Hypothalamus (tissue), 51 donors: ENCODE data around the gene AP1S1.
"Not testable (repeated sequence)": the region's sequence is repeated elsewhere in the genome, so short reads cannot be mapped to it uniquely, and the experiment has no call there.

Experiments used
- DNase-seq, 51 donors: peaks; one replicate each; lab custom pipeline; 2025; lab: John Stamatoyannopoulos, UW

AP1S1 gene

DNA sequence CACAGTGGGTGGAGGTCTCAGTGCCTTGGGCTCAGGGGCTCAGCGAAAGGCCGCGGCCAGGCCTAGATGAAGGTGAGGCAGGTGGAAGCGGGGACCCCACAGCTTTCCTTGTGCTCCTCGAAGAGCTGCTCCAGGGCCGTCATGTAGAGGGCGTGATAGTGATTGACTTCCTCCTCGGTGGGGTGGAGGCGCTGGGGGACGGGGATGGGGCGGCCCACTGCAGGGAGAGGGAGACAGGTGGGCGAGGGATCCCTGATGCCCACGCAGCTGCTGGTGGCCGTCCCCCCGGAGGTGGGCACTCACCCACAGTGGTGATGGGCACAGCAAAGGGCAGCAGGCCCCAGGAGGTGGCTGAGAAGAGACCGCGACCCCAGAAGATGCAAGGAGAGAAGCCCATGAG is 41.6 kb downstream of the AP1S1 start:
- no peak for DNase-seq

DNA sequence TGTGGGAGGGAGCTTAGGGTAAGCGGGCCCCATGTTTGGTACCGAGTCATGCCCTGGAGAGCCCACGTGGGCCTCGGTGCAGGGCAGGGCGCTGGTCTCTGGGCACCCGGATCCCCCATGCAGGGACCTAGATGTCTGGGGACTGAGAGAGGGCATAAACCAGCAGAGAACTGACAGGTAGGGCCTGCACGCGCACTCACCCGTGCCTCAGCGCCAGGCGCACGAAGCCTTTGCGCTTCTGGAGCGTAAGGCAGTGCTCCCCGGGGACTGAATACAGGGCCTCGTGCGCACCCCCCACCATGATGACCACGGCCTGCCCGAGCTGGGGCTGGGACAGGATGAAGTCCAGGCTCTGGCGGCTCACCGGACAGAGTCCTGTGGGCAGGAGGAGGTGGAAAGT is 43.7 kb downstream of the AP1S1 start:
- DNase-seq, result no peak

DNA sequence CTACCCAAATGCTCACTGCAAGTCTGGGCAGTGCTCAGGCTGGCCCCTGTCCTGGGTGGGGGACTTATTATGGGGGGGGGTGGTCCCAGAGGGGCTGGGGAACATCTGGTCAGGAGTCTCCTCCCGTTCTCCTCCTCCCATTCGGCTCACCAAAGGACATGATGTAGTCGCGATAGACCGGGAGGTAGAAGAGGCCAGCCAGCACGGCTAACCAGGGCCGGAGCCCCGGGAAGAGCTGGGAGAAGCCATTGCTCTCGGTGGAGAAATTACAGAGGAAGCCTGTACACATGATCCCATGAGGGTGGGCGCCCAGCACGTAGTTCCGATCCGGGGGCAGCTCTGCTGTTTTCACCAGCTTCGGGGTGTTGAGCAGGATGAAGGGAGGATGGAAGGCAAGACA is 44.2 kb downstream of the AP1S1 start:
- DNase-seq, result no peak

DNA sequence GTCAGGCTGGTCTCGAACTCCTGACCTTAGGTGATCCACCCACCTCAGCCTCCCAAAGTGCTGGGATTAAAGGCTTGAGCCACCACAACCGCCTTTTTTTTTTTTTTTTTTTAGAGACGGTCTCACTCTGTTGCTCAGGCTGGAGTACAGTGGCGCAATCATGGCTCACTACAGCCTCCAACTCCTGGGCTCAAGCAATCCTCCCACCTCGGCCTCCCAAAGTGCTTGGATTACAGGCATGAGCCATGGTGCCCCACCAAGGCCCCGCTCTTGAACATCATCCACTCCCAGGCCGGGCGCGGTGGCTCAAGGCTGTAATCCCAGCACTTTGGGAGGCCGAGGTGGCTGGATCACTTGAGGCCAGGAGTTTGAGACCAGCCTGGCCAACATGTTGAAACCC is 45.2 kb downstream of the AP1S1 start:
- not testable (repeated sequence) for DNase-seq

DNA sequence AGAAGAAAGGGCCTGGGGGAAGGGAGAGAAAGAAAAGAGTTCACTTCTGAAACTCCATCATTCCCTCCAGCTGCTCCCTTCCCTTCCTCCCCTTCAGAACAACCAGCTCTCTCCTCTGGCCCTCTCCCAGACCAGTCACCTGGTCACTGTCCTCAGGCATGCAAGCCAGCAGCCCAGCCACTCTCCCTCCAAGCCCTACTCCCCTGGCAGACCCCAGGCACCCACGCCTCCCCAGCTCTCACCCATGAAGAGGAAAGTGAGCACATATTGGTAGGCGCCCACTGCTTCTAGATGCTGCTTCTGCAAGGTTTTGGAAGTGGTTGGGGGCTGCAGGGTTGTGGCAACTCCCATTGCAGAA is 46.2 kb downstream of the AP1S1 start:
- no peak for DNase-seq

DNA sequence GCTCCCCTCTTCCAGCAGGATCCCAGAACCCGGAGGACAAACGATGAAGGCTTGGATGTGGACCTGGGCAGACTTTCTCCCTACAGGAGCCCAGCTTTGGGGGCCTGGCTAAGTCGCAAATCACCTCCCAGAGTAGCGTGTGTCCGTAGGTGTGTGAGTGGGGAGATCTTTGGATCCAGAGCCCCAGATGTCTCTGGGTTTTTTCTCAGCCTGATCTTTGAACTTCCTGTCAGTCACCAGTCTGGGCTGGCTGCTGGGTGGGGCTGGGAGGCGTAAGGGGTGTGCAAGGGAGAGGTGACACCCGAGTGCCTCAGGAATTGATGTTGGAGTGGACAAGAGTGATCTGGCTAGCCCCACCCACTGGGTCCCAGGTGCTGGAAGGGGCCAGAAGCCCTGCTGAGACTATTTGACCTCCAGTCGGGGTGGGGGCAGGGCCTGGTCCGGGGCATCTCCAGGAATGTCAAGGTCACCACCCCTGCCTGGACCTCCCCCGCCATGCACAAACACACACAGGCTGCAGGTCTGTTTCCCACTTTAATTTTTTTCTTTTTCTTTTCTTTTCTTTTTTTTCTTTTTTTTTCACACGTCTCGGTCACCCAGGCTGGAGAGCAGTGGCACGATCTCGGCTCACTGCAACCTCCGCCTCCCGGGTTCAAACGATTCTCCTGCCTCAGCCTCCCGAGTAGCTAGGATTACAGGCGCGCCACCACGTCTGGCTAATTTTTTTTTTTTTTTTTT is 46.8 kb downstream of the AP1S1 start, which contains the start of gene MOGAT3:
TSS of gene MOGAT3 (minus strand) at position 175 of the 738 bp plus-strand sequence. CDS start 182 bp downstream, outside the sequence.
- no peak for DNase-seq

DNA sequence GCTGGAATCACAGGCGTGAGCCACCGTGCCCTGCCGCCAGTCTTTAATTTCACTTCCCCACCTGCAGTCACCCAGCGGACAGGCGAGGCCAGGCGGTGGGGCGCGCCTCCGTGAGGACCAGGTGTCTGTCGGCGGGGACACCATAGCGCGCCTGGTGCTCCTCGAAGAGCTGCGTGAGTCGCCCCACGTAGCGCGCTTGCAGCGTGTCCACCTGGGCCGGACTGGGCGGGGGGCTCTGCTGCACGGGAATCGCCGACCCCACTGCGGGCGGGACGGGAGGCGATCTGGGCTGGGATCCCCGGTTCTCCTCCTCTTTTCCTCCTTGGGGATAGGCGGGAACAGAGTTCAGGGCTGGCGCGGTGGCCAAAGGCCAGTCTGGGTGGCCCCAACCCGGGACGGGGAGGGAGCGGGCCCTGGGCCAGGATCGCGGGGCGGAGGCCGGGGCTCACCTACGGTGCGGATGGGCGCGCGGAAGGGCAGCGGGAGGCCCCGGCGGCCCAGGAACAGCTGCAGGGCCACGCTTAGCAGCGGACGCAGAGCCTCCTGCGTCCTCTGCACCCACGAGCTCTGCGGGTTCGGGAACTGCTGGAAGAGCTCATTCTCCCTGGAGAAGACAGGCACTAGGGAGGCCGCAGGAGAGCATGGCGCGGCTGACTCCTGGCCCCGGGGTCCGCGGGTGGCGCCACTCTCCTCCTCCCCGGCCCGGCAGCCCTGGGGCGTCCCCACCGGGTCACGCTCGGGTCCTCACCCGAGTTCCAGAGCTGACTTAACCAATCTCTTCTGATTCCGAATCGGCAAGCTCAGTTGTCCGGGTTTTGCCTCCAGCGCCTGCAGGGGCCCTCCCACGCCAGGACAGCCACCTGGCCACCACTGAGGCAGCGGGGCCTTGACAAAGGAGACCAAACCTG is 47.7 kb downstream of the AP1S1 start:
- no peak for DNase-seq

DNA sequence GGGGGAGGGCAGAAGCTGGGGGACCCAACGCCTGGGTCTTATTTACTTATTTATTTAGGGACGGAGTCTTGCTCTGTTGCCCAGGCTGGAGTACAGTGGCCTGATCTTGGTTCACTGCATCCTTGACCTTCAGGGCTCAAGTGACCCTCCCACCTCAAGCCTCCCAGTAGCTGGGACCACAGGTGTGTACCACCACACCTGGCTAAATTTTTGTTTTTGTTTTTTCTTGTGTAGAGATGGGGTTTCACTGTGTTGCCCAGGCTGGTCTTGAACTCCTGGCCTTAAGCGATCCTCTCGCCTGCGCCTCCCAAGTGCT is 48.3 kb downstream of the AP1S1 start:
- no peak for DNase-seq

DNA sequence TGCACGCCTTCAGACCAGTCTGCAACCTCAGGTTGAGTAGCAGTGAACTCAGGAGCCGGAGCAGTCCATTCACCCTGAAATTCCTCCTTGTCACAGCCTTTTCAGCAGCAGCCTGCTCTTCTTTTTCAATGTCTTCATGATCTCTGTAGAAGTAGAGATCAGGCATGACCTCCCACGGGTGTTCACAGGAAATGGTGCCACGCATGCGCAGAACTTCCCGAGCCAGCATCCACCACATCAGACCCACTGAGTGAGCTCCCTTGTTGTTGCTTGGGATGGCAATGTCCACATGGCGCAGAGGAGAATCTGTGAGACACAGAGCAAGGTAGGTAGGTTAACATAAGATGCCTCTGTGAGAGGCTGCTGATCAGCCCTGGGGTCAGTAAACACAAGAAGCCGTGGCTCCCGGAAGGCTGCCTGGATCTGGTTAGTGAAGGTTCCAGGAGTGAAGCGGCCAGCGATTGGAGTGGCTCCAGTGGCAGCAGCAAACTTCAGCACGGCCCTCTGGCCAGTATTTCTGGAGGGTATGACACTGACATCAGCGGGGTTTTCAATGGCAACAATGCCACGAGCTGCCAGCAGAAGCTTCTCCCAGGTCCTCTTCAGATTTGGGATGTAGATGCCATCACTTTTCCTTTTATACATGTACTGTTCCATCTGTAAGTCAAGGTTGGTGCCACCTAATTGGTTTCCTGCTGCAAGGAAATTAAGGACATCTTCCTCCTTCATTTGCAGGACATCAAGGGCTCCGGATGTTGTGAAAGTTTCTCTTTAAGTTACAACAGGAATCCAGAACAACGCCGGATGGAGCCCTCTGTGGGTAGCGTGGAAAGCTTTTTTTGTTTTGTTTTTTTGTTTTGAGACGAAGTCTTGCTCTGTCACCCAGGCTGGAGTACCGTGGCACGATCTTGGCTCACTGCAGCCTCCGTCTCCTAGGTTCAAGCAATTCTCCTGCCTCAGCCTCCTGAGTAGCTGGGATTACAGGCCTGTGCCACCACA is 49.8 kb downstream of the AP1S1 start:
- not testable (repeated sequence) for DNase-seq

DNA sequence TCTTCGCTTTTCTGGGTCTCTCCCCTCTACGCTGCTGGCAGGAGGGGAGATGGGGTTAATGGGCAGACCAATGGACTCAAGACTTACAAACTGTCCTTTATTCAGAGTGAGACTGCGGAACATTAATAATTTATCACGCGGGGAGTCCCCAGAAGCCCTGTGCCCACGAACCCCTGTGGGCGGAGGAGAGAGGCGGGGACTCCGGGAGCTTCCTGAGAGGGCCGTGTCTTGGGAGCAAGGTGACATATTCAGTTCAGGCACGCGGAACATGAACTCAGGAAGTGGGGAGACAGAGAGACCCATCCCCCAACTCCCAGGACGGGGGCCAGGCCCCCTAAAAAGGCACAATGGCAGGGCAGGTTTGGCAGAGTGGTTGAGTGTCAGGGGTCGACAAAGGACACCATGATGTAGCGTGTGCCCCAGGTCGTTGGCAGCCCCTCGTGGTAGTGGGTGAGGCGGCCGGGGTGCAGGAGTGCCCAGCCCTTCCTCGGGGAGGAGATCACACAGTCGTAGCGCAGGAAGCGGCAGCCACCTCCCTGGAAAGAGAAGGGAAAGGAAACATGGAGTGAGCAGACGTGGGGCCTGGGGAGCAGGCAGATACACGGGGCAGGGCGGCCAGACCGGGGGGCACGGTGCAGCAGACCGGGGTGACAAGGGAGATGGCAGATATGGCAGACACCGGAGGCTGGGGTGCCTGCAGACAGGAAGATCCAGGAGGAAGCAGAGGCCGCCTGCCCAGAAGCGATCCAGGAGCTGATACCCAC is 51.8 kb downstream of the AP1S1 start:
- no peak for DNase-seq

DNA sequence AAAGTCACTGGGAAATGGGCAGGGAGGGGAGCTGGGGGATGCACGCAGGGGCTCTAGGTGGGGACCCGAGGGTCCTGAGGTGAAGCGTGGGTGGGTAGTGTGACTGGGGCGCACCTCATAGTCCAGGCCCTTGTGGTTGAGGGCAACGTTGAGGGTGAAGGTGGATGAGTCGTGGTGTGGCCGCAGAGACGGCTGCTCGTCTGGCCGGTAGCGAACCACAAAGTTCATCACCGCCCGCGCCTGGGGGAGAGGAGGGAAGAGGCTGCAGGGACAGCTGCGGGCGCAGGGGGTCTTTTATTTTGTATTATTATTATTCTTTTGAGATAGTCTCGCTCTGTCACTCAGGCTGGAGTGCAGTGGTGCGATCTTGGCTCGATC is 52.4 kb downstream of the AP1S1 start:
- no peak for DNase-seq

DNA sequence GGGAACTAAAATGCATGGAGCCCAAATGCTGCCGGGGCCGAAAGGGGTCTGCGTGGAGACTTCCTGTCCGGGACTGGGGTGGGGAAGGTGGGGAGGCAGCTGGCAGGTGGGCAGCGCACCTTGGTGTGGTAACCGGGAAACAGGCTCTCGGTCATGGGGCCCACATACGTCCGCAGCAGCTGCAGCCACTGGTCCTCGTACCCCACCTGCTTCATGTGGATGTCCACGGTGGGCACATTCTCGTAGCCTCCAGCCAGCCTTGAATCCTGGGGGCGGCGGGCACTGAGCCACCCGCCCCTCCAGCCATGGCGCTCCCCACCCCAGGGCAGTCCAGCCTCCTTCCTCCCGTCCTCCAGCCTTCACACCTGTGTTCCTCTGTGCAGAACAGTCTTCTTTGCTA is 53.2 kb downstream of the AP1S1 start:
- no peak for DNase-seq

DNA sequence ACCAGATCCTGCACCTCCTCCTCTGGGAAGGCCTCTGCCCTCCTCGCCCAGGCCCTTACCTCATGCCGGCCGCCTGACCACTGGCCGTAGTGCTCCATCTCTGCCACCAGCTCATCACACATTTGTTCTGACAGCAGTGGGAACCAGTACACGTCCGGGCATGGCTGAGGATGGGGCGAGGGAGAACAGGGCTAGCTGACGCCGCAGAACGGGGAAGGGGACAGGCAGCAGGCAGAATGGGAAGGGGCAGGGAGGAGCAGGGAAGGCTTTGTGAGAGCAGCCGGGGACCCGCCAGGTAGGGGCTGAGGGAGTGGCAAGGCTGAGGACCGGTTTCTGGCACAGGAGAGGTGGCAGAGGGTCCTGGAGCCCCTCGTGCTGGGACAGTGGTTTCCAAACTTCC is 54.5 kb downstream of the AP1S1 start:
- DNase-seq, result no peak

DNA sequence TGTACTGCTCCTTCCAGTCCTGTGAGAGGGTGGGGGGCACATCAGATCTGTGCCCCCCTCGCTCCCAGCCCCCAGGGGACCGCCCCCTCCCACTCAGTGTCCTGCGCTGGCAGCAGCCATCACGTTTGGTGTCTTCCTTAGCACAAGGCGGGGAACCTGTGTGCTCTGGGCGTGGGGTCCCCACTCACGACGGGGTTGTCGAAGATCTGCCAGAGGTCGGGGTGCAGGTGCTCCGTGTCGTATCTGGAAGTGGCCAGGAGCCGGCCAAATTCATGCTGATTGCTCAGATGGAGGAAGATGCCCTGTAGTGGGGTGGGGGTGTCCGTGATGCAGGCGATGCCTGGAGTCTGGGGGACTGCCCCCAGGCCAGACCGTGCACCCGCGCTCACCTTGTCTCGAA is 55.9 kb downstream of the AP1S1 start:
- no peak for DNase-seq
